ENCODE data around the gene XYLT1.

The XYLT1 gene

GRCh38 chr16:17391715-17392114 lies 79.0 kb downstream of the XYLT1 start:
- H3K4me3 ChIP-seq (ENCODE audit: low read length) = no peak overlapping the region
- H3K9me3 ChIP-seq (ENCODE audit: control insufficient read depth, low read depth, low read length) = no peaks in the 10 kb centered on the region
- no peak overlapping the region for H3K9ac ChIP-seq (ENCODE audit: low read length)
- H3K36me3 ChIP-seq (ENCODE audit: control insufficient read depth, low read depth, low read length) = no peaks in the 10 kb centered on the region
- H3K27ac ChIP-seq (ENCODE audit: low read length) = no peak overlapping the region
- peaks cover 47% of the 10 kb centered on the region for H3K4me1 ChIP-seq (ENCODE audit: control insufficient read depth, low read depth, low read length)
- no peaks in the 10 kb centered on the region for H3K27me3 ChIP-seq (ENCODE audit: control insufficient read depth, insufficient read depth, low read length)

DNA sequence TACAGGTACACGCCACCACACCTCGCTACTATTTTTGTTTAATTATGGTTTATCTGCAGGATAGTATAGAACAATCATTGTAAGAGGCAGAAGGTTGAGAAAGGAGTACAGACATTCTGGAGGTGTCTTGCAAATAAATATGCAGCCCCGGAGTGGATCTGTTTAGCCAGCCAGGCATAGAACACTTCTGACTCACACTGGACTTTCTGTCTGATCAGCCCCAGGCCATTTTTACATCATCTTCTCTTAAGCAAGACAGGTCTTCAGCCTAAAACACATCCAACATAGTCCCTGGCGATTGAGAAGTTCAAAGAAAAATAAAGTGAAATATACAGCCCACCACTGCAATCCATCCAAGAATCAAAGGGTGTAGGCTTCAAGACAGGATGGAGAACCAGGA lies 81.4 kb downstream of the XYLT1 start:
- Histone ChIP-seq H3K4me1 (ENCODE audit: control insufficient read depth, low read depth, low read length) (peaks cover 68% of the 10 kb centered on the region), H3K4me3 (ENCODE audit: low read length) (no peak overlapping the region), H3K27ac (ENCODE audit: low read length) (no peak overlapping the region), H3K9ac (ENCODE audit: low read length) (no peak overlapping the region), H3K36me3 (ENCODE audit: control insufficient read depth, low read depth, low read length) (no peaks in the 10 kb centered on the region), H3K9me3 (ENCODE audit: control insufficient read depth, low read depth, low read length) (no peaks in the 10 kb centered on the region), H3K27me3 (ENCODE audit: control insufficient read depth, insufficient read depth, low read length) (no peaks in the 10 kb centered on the region)

DNA sequence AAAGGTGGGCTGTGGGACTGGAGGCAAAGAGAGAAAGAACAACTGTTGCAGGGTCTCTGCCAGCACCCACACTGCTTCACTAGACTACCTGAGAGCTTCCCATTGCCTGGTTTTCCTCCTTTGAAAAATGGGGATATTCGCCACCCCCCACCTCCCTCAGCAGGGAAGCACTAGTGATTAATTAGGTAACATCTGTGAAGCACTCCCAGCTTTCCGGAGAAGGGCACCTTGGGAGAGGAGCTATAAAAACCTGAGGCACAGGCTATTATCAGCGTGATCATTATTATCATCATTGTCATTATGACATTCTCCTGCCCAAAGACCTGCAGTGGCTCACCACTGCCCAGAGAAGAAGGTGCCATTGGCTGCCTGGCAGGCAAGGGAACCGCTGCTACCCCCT lies 83.5 kb downstream of the XYLT1 start:
- no peak overlapping the region for H3K27ac ChIP-seq (ENCODE audit: low read length)
- no peaks in the 10 kb centered on the region for H3K9me3 ChIP-seq (ENCODE audit: control insufficient read depth, low read depth, low read length)
- no peaks in the 10 kb centered on the region for H3K36me3 ChIP-seq (ENCODE audit: control insufficient read depth, low read depth, low read length)
- no peak overlapping the region for H3K4me3 ChIP-seq (ENCODE audit: low read length)
- no peak overlapping the region for H3K9ac ChIP-seq (ENCODE audit: low read length)
- H3K27me3 ChIP-seq (ENCODE audit: control insufficient read depth, insufficient read depth, low read length) = no peaks in the 10 kb centered on the region
- H3K4me1 ChIP-seq (ENCODE audit: control insufficient read depth, low read depth, low read length) = peaks cover 68% of the 10 kb centered on the region

DNA sequence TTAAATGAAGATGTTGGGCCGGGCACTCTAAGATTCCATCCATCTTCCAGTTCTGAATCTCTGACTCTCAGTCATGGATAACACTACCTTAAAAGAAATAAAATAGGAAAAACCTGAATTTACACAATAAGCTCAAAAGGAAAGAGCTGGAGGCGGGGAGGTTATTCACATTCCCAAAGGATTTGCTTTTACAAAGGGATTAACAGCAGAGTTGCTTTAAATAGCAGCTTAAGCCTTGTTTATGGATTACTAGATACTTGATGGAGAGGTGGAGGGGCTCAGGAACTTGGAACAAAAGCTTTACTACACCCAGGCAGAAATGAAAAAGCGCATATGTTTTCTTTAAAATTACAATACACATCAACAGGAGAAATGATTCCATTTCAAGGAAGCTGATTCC lies 84.5 kb downstream of the XYLT1 start:
- Histone ChIP-seq H3K4me1 (ENCODE audit: control insufficient read depth, low read depth, low read length) (peaks cover 66% of the 10 kb centered on the region), H3K4me3 (ENCODE audit: low read length) (peak overlapping the region; percentile 13)

GRCh38 chr16:17384471-17384870 lies 86.3 kb downstream of the XYLT1 start:
- Histone ChIP-seq H3K9me3 (ENCODE audit: control insufficient read depth, low read depth, low read length) (no peaks in the 10 kb centered on the region), H3K4me1 (ENCODE audit: control insufficient read depth, low read depth, low read length) (peaks cover 65% of the 10 kb centered on the region), H3K27ac (ENCODE audit: low read length) (no peak overlapping the region), H3K9ac (ENCODE audit: low read length) (no peak overlapping the region), H3K4me3 (ENCODE audit: low read length) (no peak overlapping the region), H3K36me3 (ENCODE audit: control insufficient read depth, low read depth, low read length) (no peaks in the 10 kb centered on the region), H3K27me3 (ENCODE audit: control insufficient read depth, insufficient read depth, low read length) (no peaks in the 10 kb centered on the region)

More for the DNA sequence above, 84.5 kb downstream of the XYLT1 start:
- no peaks in the 10 kb centered on the region for H3K9me3 ChIP-seq (ENCODE audit: control insufficient read depth, low read depth, low read length)
- H3K9ac ChIP-seq (ENCODE audit: low read length) = no peak overlapping the region
- H3K36me3 ChIP-seq (ENCODE audit: control insufficient read depth, low read depth, low read length) = no peaks in the 10 kb centered on the region
- H3K27ac ChIP-seq (ENCODE audit: low read length) = no peak overlapping the region
- no peaks in the 10 kb centered on the region for H3K27me3 ChIP-seq (ENCODE audit: control insufficient read depth, insufficient read depth, low read length)

DNA sequence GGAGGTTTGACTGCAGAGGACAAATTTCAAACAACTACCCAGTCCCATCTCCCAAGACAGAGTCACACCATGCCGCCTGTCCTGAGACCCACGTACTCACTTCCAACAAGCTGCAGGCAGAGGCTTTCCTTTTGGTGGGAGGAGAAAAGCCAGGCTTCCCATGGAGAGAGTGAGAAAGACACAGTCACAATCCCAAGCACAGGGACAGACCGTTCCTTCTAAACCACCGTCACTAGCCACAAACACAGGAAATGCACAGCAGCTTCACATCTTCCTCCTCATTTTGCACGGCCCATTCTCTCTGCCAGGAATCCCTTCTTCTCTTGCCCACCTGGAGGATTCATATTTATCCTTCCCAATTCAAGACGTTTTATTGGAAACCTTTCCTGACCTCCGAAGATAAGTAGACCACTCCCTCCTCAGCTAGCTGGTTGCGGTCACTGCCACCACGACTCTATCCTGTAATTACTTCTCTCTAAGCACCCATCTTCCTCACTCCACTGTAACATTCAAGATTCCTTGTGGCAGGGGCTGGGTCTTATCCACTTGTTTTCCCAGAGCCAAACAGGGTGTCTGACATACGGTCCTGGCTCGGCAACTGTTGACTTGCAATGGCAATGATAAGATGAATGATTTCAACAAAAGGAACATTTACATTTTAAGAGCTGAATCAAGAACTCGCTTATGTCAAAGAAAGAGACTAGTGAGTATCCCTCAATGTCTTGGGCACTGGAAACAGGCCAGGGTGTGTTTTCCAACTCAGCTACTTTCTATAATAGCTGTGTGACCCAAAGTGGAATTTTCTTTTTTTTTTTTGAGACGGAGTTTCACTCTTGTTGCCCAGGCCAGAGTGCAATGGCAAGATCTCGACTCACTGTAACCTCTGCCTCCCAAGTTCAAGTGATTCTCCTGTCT lies 87.6 kb downstream of the XYLT1 start:
- H3K9ac ChIP-seq (ENCODE audit: low read length) = no peak overlapping the region
- no peak overlapping the region for H3K27ac ChIP-seq (ENCODE audit: low read length)
- H3K4me1 ChIP-seq (ENCODE audit: control insufficient read depth, low read depth, low read length) = peaks cover 67% of the 10 kb centered on the region
- H3K4me3 ChIP-seq (ENCODE audit: low read length) = no peak overlapping the region
- no peaks in the 10 kb centered on the region for H3K27me3 ChIP-seq (ENCODE audit: control insufficient read depth, insufficient read depth, low read length)
- H3K36me3 ChIP-seq (ENCODE audit: control insufficient read depth, low read depth, low read length) = no peaks in the 10 kb centered on the region
- no peaks in the 10 kb centered on the region for H3K9me3 ChIP-seq (ENCODE audit: control insufficient read depth, low read depth, low read length)

DNA sequence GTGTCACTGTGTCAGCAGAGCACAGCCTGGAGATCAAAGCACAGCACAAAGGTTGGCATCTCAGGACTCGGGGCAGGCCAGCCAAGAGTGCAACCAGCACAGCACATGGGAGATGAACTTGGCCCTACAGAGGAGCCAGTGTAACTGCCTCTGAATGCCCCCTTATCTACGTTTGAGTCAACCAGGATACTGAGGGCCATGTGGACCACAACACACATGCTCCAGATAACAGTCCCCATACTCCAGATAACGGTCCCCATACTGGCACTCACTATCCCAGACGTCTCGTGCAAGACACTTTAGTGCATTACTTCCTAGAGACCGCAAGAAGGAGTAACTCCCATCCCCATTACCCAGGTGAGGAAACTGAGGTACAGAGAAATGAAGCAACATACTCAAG lies 88.2 kb downstream of the XYLT1 start:
- no peaks in the 10 kb centered on the region for H3K27me3 ChIP-seq (ENCODE audit: control insufficient read depth, insufficient read depth, low read length)
- H3K4me1 ChIP-seq (ENCODE audit: control insufficient read depth, low read depth, low read length) = peaks cover 67% of the 10 kb centered on the region
- H3K9ac ChIP-seq (ENCODE audit: low read length) = no peak overlapping the region
- H3K36me3 ChIP-seq (ENCODE audit: control insufficient read depth, low read depth, low read length) = no peaks in the 10 kb centered on the region
- H3K27ac ChIP-seq (ENCODE audit: low read length) = no peak overlapping the region
- no peak overlapping the region for H3K4me3 ChIP-seq (ENCODE audit: low read length)
- no peaks in the 10 kb centered on the region for H3K9me3 ChIP-seq (ENCODE audit: control insufficient read depth, low read depth, low read length)

GRCh38 chr16:17381784-17382183 lies 89.0 kb downstream of the XYLT1 start:
- Histone ChIP-seq H3K27ac (ENCODE audit: low read length) (no peak overlapping the region), H3K4me1 (ENCODE audit: control insufficient read depth, low read depth, low read length) (peaks cover 61% of the 10 kb centered on the region)

DNA sequence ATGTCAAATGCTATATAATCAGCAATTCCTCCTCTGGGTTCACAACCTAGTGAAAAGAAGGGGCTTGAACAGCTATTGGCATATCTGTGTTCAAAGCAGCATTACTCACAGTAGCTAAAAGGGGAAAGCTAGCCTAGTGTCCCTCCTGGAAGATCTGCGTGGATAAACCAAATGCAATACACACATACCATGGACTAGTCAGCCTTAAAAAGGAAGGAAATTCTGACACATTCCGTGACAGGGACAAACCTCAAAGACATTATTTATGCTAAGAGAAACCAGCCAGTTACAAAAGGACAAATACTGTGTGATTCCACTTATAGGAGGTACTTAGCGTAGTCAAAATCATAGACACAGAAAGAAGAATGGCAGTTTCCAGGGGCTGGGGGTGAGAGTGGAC lies 90.1 kb downstream of the XYLT1 start:
- no peaks in the 10 kb centered on the region for H3K36me3 ChIP-seq (ENCODE audit: control insufficient read depth, low read depth, low read length)
- no peaks in the 10 kb centered on the region for H3K27me3 ChIP-seq (ENCODE audit: control insufficient read depth, insufficient read depth, low read length)
- H3K9ac ChIP-seq (ENCODE audit: low read length) = no peak overlapping the region
- no peak overlapping the region for H3K4me3 ChIP-seq (ENCODE audit: low read length)
- H3K4me1 ChIP-seq (ENCODE audit: control insufficient read depth, low read depth, low read length) = peaks cover 49% of the 10 kb centered on the region
- no peak overlapping the region for H3K27ac ChIP-seq (ENCODE audit: low read length)
- H3K9me3 ChIP-seq (ENCODE audit: control insufficient read depth, low read depth, low read length) = no peaks in the 10 kb centered on the region

More at GRCh38 chr16:17381784-17382183, 89.0 kb downstream of the XYLT1 start:
- Histone ChIP-seq H3K4me3 (ENCODE audit: low read length) (no peak overlapping the region), H3K36me3 (ENCODE audit: control insufficient read depth, low read depth, low read length) (no peaks in the 10 kb centered on the region), H3K9me3 (ENCODE audit: control insufficient read depth, low read depth, low read length) (no peaks in the 10 kb centered on the region), H3K9ac (ENCODE audit: low read length) (no peak overlapping the region), H3K27me3 (ENCODE audit: control insufficient read depth, insufficient read depth, low read length) (no peaks in the 10 kb centered on the region)

DNA sequence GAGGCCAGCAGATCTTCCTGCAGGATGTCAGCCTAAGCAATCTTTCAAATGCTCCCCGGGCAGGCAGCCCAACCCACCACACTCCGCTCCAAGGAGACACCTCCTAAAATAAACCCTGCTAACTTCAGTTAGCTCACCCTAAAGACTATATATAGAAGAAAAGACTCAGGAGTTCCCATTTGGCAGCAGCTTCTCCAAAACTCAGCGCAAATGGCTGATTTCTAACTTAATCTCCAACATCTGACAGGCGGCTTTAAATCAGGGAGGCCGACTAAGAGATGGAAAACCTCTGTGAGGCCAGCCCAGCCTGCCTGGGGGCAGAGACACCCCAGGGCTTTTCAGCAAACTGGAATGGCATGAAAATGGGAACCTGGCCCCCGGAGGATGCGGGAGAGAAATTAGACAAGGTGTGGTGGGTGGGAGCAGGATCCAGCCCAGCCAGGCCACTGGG lies 91.6 kb downstream of the XYLT1 start:
- no peak overlapping the region for H3K9ac ChIP-seq (ENCODE audit: low read length)
- no peaks in the 10 kb centered on the region for H3K36me3 ChIP-seq (ENCODE audit: control insufficient read depth, low read depth, low read length)
- no peak overlapping the region for H3K27ac ChIP-seq (ENCODE audit: low read length)
- no peaks in the 10 kb centered on the region for H3K27me3 ChIP-seq (ENCODE audit: control insufficient read depth, insufficient read depth, low read length)
- H3K4me3 ChIP-seq (ENCODE audit: low read length) = no peak overlapping the region
- H3K4me1 ChIP-seq (ENCODE audit: control insufficient read depth, low read depth, low read length) = peaks cover 37% of the 10 kb centered on the region
- no peaks in the 10 kb centered on the region for H3K9me3 ChIP-seq (ENCODE audit: control insufficient read depth, low read depth, low read length)

DNA sequence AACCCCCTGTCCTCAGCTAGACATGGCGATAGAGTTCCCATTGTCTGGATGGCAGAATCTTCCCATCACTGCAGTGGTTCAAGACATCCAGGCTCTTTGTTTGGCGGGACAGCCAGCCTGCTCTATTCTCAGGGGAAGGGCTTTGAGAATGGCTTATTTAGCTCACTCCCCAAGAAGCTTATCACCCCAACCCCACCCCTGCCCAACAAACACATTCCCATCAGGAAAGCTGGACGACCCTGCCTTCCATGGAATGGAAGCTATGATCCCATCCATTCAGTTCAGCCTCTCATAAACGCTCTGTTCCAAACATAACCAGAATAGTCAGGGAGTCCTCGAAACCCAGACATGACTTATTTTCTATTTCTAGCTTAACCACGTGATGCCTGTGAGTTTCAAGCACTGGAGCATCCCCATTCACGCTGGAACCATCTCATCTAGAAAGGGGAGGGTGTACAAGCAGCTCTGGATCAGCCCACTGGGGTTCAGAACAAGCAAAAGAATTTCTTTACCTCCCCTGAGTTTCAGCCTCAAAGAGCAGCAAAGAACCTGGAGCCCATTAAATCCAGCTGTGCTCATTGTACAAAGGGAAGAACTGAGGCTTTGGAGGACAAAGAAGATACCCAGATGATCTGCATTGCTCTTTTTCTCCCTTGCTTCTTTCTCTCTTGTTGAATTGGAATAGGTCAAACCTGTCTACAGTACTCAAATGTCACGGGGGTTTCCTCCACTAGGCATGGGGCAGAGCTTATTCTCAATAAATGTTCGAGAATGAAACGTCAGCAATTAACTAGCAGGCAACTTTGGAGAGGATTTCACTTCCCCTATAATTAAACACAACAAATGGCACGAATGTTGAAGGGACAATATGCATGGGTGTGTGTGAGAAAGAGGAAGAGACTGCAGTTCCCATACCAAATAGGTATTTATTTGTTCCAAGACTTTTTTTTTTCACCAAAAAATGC lies 93.1 kb downstream of the XYLT1 start:
- peaks cover 28% of the 10 kb centered on the region for H3K4me1 ChIP-seq (ENCODE audit: control insufficient read depth, low read depth, low read length)
- H3K9me3 ChIP-seq (ENCODE audit: control insufficient read depth, low read depth, low read length) = no peaks in the 10 kb centered on the region
- H3K36me3 ChIP-seq (ENCODE audit: control insufficient read depth, low read depth, low read length) = no peaks in the 10 kb centered on the region
- no peaks in the 10 kb centered on the region for H3K27me3 ChIP-seq (ENCODE audit: control insufficient read depth, insufficient read depth, low read length)
- H3K27ac ChIP-seq (ENCODE audit: low read length) = no peak overlapping the region
- no peak overlapping the region for H3K9ac ChIP-seq (ENCODE audit: low read length)
- no peak overlapping the region for H3K4me3 ChIP-seq (ENCODE audit: low read length)

All from iPS-18a (cell line).